Transverse colon (tissue), 4 donors: ENCODE data around the gene TMA7B. TPM values are rescaled to one million over a fixed set of nuclear protein-coding genes. Genes with fewer than 3 reads are reported as not detected.

Source experiments
- DNase-seq: peaks from one replicate; pipeline ENCODE4 v3.0.0-alpha.2; 2019
- H3K27ac ChIP-seq, 4 donors: fragments of 200-600 bp; sonication (generic); 2 replicates each; pipeline ENCODE4 v1.5.1; 2016 to 2018; ENCODE audit warnings: inconsistent platforms in 4 of 4
- H3K27me3 ChIP-seq: fragments of 200-600 bp; sonication (generic); 2 replicates; pipeline ENCODE4 v1.5.1; 2017; ENCODE audit warnings: inconsistent platforms
- H3K36me3 ChIP-seq, 4 donors: fragments of 200-600 bp; sonication (generic); 2 replicates each; pipeline ENCODE4 v1.5.1; 2017 to 2019; ENCODE audit warnings: inconsistent platforms in 4 of 4
- H3K4me1 ChIP-seq, 4 donors: fragments of 200-600 bp; sonication (generic); 2 replicates each; pipeline ENCODE4 v1.5.1; 2017 to 2020; ENCODE audit warnings: inconsistent platforms in 4 of 4
- H3K4me3 ChIP-seq, 4 donors: fragments of 200-600 bp; sonication (generic); 1 replicate in 1 of 4; 2 replicates in 3 of 4; pipeline versions ENCODE4 v1.5.1 to v1.6.1; 2017 to 2019; ENCODE audit warnings: inconsistent platforms in 4 of 4
- H3K9me3 ChIP-seq, 2 donors: fragments of 200-600 bp; sonication (generic); 2 replicates each; pipeline ENCODE4 v1.5.1; 2017 to 2019; ENCODE audit warnings: inconsistent platforms in 2 of 2
- CTCF ChIP-seq, 5 experiments: fragments of 200-600 bp in 3 of 5; fragments of 450-650 bp in 2 of 5; sonication (generic) in 3 of 5; IDR thresholded peaks; 1 replicate in 2 of 5; 2 replicates in 3 of 5; pipeline ENCODE4 v1.5.1; 2016 to 2017; ENCODE audit warnings: antibody characterized with exemption in 5 of 5, inconsistent platforms in 3 of 5, mild to moderate bottlenecking in 2 of 5, moderate library complexity in 1 of 5
- EP300 ChIP-seq: sonication (generic); formaldehyde crosslinking; IDR thresholded peaks from one replicate; pipeline ENCODE4 v1.6.1; 2017; ENCODE audit warnings: antibody characterized with exemption, low read depth
- POLR2A ChIP-seq: fragments of 450-650 bp; IDR thresholded peaks from one replicate; pipeline ENCODE4 v1.6.1; 2016; ENCODE audit warnings: antibody characterized with exemption, mild to moderate bottlenecking, moderate library complexity
- POLR2AphosphoS5 ChIP-seq, 3 donors: sonication (generic); formaldehyde crosslinking; IDR thresholded peaks; one replicate each; pipeline ENCODE4 v1.6.1; 2016; ENCODE audit warnings: antibody characterized with exemption in 3 of 3
- WGBS, 2 donors: methylation state at CpG; one replicate each; pipeline ENCODE4 v1.1.5; 2018; ENCODE audit warnings: low coverage in 1 of 2; 5-methylcytosine and 5-hydroxymethylcytosine counted together
- in situ Hi-C, 4 donors: fragments of 200-750 bp; cut with MboI; loops; one replicate each; pipeline versions ENCODE4 v1.15.0 to v1.15.1; 2017; ENCODE audit warnings: low sequenced_read_pairs in 3 of 4, low pct_ligation_motif_present in 1 of 4, low pct_unique_long_range_greater_than_20kb in 1 of 4
- intact Hi-C: fragments of 100-400 bp; cut with DNase I; formaldehyde crosslinking; loops from one replicate; pipeline ENCODE4 v1.15.1; 2023; ENCODE audit warnings: low total_unique reads
- total RNA-seq, 4 donors: library from RNA; depleted of rRNA; stranded (reverse); fragments of >200 nt; gene quantifications; one replicate each; pipeline ENCODE4 v1.1.0, GENCODE V29; 2016

TMA7B gene
- total RNA-seq, 4 donors from 2014 or later: 0.80 TPM; not detected in 3

- intact Hi-C loops: no loop called here
- Histone ChIP-seq H3K4me1 (peaks cover 0 to 57% (median 33%) of the 10 kb centered on the region in 4 donors), H3K27me3 (peaks cover 31% of the 10 kb centered on the region), H3K9me3 (no peaks in the 10 kb centered on the region), H3K36me3 (no peaks in the 10 kb centered on the region), H3K27ac (peak overlapping the region; percentile 81 to 88 (median 86)), H3K4me3 (peak overlapping the region; percentile 40 to 61 (median 56))
- in situ Hi-C loops: no loop called here
- no peak for TF ChIP-seq EP300
- no peak for TF ChIP-seq CTCF (IDR thresholded peaks at IDR 0.05)
- no peak for TF ChIP-seq POLR2AphosphoS5 (IDR thresholded peaks at IDR 0.05)
- TF ChIP-seq POLR2A: no peak
- 50% methylated on average over 31 of the region's 35 CpGs; no CpG with 5 or more reads in 1 of the 2 donors for WGBS, 2 donors
- DNase-seq: peak; percentile 29
Measured at GRCh38 chr22:39995393-39996252, 35.4 kb downstream of the TMA7B start.

- intact Hi-C loops: no loop called here
- TF ChIP-seq POLR2AphosphoS5 (IDR thresholded peaks at IDR 0.05) (no peak), EP300 (no peak), POLR2A (no peak), CTCF (IDR thresholded peaks at IDR 0.05) (no peak)
- Histone ChIP-seq H3K27ac (peak overlapping the region; percentile 81 to 88 (median 86)), H3K4me1 (peaks cover 0 to 58% (median 33%) of the 10 kb centered on the region in 4 donors), H3K27me3 (peaks cover 31% of the 10 kb centered on the region), H3K9me3 (no peaks in the 10 kb centered on the region), H3K4me3 (peak overlapping the region in 1 of 4 donors; percentile 61), H3K36me3 (no peaks in the 10 kb centered on the region)
- 60 to 71% methylated on average over 3 of the region's 3 CpGs for WGBS, 2 donors
- DNase-seq: no peak
- in situ Hi-C loops: no loop called here
Measured at GRCh38 chr22:39996732-39997131, 36.5 kb downstream of the TMA7B start.

- 81% methylated on average over 3 of the region's 3 CpGs; no CpG with 5 or more reads in 1 of the 2 donors for WGBS, 2 donors
- in situ Hi-C loops: no loop called here
- no peaks in the 10 kb centered on the region for H3K36me3 ChIP-seq
Measured at GRCh38 chr22:39997421-39997820, 37.2 kb downstream of the TMA7B start.

More at GRCh38 chr22:39997421-39997820, 37.2 kb downstream of the TMA7B start:
- no peak for TF ChIP-seq POLR2AphosphoS5 (IDR thresholded peaks at IDR 0.05)
- no peak for TF ChIP-seq CTCF (IDR thresholded peaks at IDR 0.05)
- TF ChIP-seq POLR2A: no peak
- no peak for TF ChIP-seq EP300
- H3K27me3 ChIP-seq: peaks cover 31% of the 10 kb centered on the region
- H3K9me3 ChIP-seq: no peaks in the 10 kb centered on the region
- peaks cover 0 to 58% (median 33%) of the 10 kb centered on the region in 4 donors for H3K4me1 ChIP-seq
- H3K4me3 ChIP-seq: peak overlapping the region in 1 of 4 donors; percentile 61
- intact Hi-C loops: no loop called here
- H3K27ac ChIP-seq: peak overlapping the region; percentile 81 to 88 (median 86)
- no peak for DNase-seq
